A673 (cell line): ENCODE results near the gene OR5T2. TPM values are rescaled to one million over a fixed set of nuclear protein-coding genes. Genes with fewer than 3 reads are reported as not detected.

ENCODE experiments used
- BruUV-seq: library from RNA; stranded (reverse); fragments of 400-500 nt; replicated peaks from 2 replicates; lab custom pipeline; 2021; lab: Mats Ljungman, UMichigan
- CTCF ChIA-PET: fragments of 300-600 bp; sonication (Branson Sonifier 250); formaldehyde crosslinking; loops from one replicate; lab custom pipeline; 2022; ENCODE audit warnings: antibody characterized with exemption; lab: Charles Lee
- POLR2A ChIA-PET: fragments of 300-600 bp; sonication (Branson Sonifier 250); formaldehyde crosslinking; loops from one replicate; lab custom pipeline; 2022; ENCODE audit warnings: antibody characterized with exemption; ENCODE audit not compliant: low non-redundant PET; lab: Charles Lee
- DNase-seq: peaks from one replicate; pipeline ENCODE4 v3.0.0-alpha.2; 2015; ENCODE audit warnings: low spot score
- H3K27ac ChIP-seq: fragments of 200-600 bp; sonication (generic); 2 replicates; pipeline ENCODE4 v1.5.1; 2016; ENCODE audit warnings: mixed run types, low read depth, mild to moderate bottlenecking, mixed read lengths, antibody characterized with exemption, low read length; ENCODE audit not compliant: poor library complexity, severe bottlenecking
- H3K27me3 ChIP-seq: fragments of 200-600 bp; sonication (generic); replicated peaks from 2 replicates; pipeline ENCODE4 v1.6.1; 2017; ENCODE audit warnings: mixed run types, low read depth, mild to moderate bottlenecking, mixed read lengths, antibody characterized with exemption, low read length; ENCODE audit not compliant: insufficient read depth, poor library complexity
- H3K36me3 ChIP-seq: fragments of 200-600 bp; sonication (generic); 2 replicates; pipeline ENCODE4 v1.6.1; 2016; ENCODE audit warnings: mixed run types, mild to moderate bottlenecking, mixed read lengths, antibody characterized with exemption, low read length; ENCODE audit not compliant: insufficient read depth, poor library complexity, severe bottlenecking
- H3K4me1 ChIP-seq: fragments of 200-600 bp; sonication (generic); 2 replicates; pipeline ENCODE4 v1.6.1; 2017; ENCODE audit warnings: mixed run types, mild to moderate bottlenecking, mixed read lengths, antibody characterized with exemption, low read length; ENCODE audit not compliant: insufficient read depth, poor library complexity, severe bottlenecking
- H3K4me3 ChIP-seq: fragments of 200-600 bp; sonication (generic); 2 replicates; pipeline ENCODE4 v1.5.1; 2016; ENCODE audit warnings: low read depth, mixed run types, mild to moderate bottlenecking, mixed read lengths, low read length; ENCODE audit not compliant: poor library complexity, severe bottlenecking
- H3K9me3 ChIP-seq: fragments of 200-600 bp; sonication (generic); 2 replicates; pipeline ENCODE4 v1.6.1; 2016; ENCODE audit warnings: mixed run types, low read depth, mild to moderate bottlenecking, mixed read lengths, antibody characterized with exemption, low read length; ENCODE audit not compliant: poor library complexity, severe bottlenecking
- CTCF ChIP-seq: fragments of 300-800, 200-600 bp; sonication (generic); conservative IDR thresholded peaks from 2 replicates; pipeline ENCODE4 v1.5.1; 2017; ENCODE audit warnings: low read depth, mild to moderate bottlenecking, antibody characterized with exemption, low read length, moderate library complexity, mixed read lengths
- EZH2 ChIP-seq: fragments of 200-600 bp; sonication (generic); IDR thresholded peaks from 2 replicates; pipeline ENCODE4 v1.6.1; 2017; ENCODE audit warnings: borderline replicate concordance, low read depth, mild to moderate bottlenecking, mixed read lengths, antibody characterized with exemption, low read length; ENCODE audit not compliant: poor library complexity, severe bottlenecking
- intact Hi-C: fragments of 100-400 bp; cut with micrococcal nuclease; formaldehyde crosslinking; loops from one replicate; pipeline ENCODE4 v1.10.0; 2022; ENCODE audit not compliant: unreplicated experiment
- total RNA-seq: library from RNA; stranded (reverse); gene quantifications from 2 replicates; pipeline ENCODE4 v1.2.3, GENCODE V29; 2021

OR5T2 gene
- total RNA-seq, 1 experiment from 2014 or later = not detected

DNA sequence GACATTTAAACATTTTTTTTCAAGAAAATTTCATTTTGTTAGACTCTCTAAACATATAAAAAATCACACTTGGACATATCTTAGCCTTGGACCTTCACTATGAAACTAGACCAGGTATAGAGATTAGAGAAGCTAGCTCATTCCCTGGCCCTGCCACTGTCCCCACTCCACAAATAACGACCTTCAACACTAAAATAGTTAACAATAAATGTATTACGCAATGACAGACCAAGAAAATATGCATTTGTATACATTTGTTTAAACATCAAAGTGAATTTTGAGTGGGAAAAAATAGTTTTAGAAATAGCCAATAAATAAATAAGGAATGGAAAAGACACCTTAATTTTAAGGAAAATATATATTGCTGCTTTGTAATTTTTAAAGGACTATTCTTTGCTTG is 36.7 kb downstream of the OR5T2 start:
- TF ChIP-seq EZH2 (no peak), CTCF (no peak)
- intact Hi-C loops = no loop called here
- Histone ChIP-seq H3K4me3 (no peak overlapping the region), H3K4me1 (no peaks in the 10 kb centered on the region), H3K9me3 (peaks cover 22% of the 10 kb centered on the region), H3K27ac (no peak overlapping the region), H3K36me3 (no peaks in the 10 kb centered on the region), H3K27me3 (no peaks in the 10 kb centered on the region)
- ChIA-PET POLR2A (no interaction called here), CTCF (no interaction called here)
- DNase-seq = no peak
- BruUV-seq = no TSS peak

GRCh38 chr11:56196705-56197104 is 37.4 kb downstream of the OR5T2 start:
- BruUV-seq = no TSS peak
- Histone ChIP-seq H3K9me3 (peaks cover 19% of the 10 kb centered on the region), H3K27ac (no peak overlapping the region), H3K4me1 (no peaks in the 10 kb centered on the region), H3K27me3 (no peaks in the 10 kb centered on the region), H3K36me3 (no peaks in the 10 kb centered on the region), H3K4me3 (no peak overlapping the region)
- DNase-seq = no peak
- POLR2A ChIA-PET = no interaction called here
- TF ChIP-seq EZH2 (no peak), CTCF (no peak)
- CTCF ChIA-PET = no interaction called here
- intact Hi-C loops = no loop called here

- CTCF ChIA-PET = no interaction called here
Measured at GRCh38 chr11:56188602-56189001, 45.5 kb downstream of the OR5T2 start.

More at GRCh38 chr11:56188602-56189001, 45.5 kb downstream of the OR5T2 start:
- no peaks in the 10 kb centered on the region for H3K36me3 ChIP-seq
- H3K27me3 ChIP-seq = no peaks in the 10 kb centered on the region
- no peak overlapping the region for H3K4me3 ChIP-seq
- peaks cover 15% of the 10 kb centered on the region for H3K9me3 ChIP-seq
- H3K27ac ChIP-seq = no peak overlapping the region
- POLR2A ChIA-PET = no interaction called here
- no peak for DNase-seq
- no TSS peak for BruUV-seq
- intact Hi-C loops = no loop called here
- TF ChIP-seq EZH2 = no peak
- TF ChIP-seq CTCF = no peak
- H3K4me1 ChIP-seq = no peaks in the 10 kb centered on the region
